ENCODE data around the gene HK2.
"Not testable (repeated sequence)": the region's sequence is repeated elsewhere in the genome, so short reads cannot be mapped to it uniquely, and the experiment has no call there.

HK2 gene

DNA sequence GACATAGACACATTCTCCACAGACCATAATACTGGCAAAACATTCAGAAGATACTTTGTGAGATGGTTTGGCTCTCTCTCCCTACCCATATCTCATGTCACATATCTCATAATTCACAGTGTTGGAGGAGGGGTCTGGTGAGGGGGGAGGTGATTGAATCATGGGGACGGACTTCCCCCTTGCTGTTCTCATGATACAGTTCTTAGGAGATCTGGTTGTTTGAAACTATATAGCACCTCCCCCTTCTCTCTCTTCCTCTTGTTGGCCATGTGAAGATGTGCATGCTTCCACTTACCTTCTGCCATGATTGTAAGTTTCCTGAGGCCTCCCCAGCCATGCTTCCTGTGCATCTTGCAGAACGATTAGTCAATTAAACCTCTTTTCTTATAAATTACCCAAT lies 61.1 kb downstream of the HK2 start:
- DNase-seq (ENCODE audit: low read depth in 2 of 2): no peak

- no peak for DNase-seq (ENCODE audit: low read depth in 2 of 2)
These were observed 62.3 kb downstream of the HK2 start for GRCh38 chr2:74896232-74896631.

DNA sequence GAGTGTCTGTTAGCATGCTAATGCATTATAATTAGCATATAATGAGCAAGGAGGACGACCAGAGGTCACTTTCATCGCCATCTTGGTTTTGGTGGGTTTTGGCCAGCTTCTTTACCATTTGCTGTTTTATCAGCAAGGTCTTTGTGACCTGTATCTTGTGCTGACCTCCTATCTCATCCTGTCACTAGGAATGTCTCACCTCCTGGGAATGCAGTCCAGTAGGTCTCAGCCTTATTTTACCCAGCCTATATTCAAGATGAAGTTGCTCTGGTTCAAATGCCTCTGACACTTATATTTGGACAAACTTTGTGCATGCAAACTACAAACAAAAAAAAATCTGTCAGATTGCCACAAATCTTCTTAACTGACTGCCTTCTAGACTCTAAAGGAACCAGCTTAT lies 66.3 kb downstream of the HK2 start:
- not testable (repeated sequence) for DNase-seq (ENCODE audit: low read depth in 2 of 2)

GRCh38 chr2:74902281-74902860 lies 68.4 kb downstream of the HK2 start:
- DNase-seq (ENCODE audit: low read depth in 2 of 2): no peak

GRCh38 chr2:74906395-74906794 lies 72.5 kb downstream of the HK2 start:
- DNase-seq (ENCODE audit: low read depth in 2 of 2): no peak

DNA sequence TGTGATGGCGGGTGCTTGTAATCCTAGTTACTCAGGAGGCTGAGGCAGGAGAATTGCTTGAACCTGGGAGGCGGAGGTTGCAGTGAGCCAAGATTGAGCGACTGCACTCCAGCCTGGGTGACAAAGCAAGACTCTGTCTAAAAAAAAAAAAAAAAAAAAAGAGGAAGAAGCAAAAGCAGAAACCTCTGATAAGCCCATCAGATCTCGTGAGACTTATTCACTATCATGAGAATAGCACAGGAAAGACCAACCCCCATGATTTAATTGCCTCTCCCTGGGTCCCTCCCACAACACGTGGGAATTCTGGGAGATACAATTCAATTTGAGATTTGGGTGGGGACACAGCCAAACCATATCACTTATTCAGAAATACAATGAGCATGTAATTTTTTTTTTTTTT lies 73.6 kb downstream of the HK2 start:
- not testable (repeated sequence) for DNase-seq (ENCODE audit: low read depth in 2 of 2)

GRCh38 chr2:74908748-74909444 lies 75.0 kb downstream of the HK2 start:
- DNase-seq (ENCODE audit: low read depth in 2 of 2): no peak

GRCh38 chr2:74910245-74910644 lies 76.3 kb downstream of the HK2 start:
- DNase-seq (ENCODE audit: low read depth in 2 of 2): no peak

GRCh38 chr2:74911061-74911460 lies 77.1 kb downstream of the HK2 start:
- DNase-seq (ENCODE audit: low read depth in 2 of 2): no peak

GRCh38 chr2:74915743-74916142 lies 81.8 kb downstream of the HK2 start:
- no peak for DNase-seq (ENCODE audit: low read depth in 2 of 2)

GRCh38 chr2:74916394-74916793 lies 82.5 kb downstream of the HK2 start:
- no peak for DNase-seq (ENCODE audit: low read depth in 2 of 2)

DNA sequence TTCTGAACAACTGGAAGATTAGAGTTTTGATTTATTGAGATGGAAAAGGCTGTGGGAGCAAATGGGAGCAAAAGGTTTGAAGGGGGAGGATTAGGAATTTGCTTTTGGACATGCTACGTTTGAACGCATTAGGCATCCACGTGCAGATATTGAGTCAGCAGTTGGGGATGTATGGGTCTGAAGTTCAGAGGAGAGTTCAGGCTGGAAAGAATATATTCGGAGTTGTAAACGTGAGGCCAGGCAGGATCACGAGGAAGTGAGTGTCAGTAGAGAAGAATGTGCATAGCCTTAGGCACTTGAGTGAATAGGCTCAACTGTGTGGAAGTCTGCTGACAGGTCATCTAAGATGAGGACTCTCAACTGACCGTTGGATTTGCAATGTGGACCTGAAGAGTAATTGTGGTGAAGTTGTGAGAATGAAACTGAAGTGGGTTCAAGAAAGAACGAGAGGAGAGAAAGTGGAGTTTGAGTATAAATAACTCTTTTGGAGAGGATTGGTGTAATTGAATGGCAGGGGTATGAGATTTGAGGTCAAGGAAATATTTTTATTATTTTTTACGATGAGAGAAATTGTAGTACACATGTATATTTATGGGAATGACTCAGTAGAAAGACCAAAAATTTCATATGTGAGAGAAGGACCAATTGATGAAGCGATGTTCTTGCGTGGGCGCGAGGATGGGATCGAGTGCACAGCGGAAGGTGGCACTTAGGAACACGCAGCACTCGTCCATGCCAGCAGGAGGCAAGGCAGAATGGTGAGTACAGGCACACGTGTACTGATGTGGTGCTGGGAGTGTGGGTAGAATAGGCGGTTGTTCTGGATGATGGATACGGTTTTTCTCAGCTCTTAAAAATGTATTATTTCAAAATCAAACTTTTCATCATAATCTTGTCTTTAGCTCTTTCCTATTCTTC lies 84.0 kb downstream of the HK2 start:
- no peak for DNase-seq (ENCODE audit: low read depth in 2 of 2)

DNA sequence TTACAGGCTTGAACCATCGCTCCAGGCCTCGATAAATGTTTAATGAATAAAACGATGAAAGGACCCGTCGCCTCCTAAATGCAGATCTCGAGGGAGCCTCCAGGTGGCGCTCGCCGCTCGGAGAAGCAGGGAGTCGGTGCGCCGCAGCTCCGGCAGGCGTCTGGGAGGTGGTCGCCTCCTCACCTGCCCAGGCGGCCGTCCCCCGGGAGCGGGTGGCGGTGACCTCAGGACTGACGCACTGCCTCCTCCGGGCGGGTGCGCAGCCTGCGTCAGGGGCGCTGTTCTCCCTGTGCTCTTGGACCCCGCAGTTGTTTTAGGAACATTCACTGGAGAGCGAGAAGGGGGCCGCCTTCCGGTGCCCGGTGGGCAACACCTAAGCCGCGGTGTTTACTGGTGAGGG lies 85.9 kb downstream of the HK2 start:
- DNase-seq (ENCODE audit: low read depth in 2 of 2): no peak

DNA sequence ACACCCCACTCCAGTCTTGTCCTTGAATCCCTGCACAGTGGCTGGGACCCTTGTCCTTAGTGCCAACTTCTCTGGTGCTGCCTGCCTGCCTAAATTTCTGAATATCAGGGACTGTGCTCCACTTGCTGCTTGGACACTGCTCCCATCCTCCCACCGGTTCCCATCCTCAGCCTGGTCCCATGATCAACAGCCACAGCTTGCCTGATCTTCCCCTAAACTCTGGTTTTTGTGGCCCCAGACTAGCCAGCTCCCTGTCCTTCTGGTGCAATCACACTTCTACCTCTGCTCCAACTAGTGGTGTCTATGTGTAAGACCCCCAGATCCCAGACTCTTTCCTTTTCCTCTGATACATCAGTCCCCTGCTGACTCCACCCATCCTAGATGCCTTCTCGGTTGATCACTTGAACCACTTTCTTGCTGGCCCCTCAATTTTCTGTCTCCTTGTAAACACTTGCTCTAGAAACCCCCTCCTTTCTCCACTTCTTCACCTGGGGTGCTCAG lies 87.4 kb downstream of the HK2 start:
- DNase-seq (ENCODE audit: low read depth in 2 of 2): no peak

- no peak for DNase-seq (ENCODE audit: low read depth in 2 of 2)
These were observed 88.8 kb downstream of the HK2 start for GRCh38 chr2:74922592-74923227.

- DNase-seq (ENCODE audit: low read depth in 2 of 2): no peak
These were observed 90.7 kb downstream of the HK2 start for GRCh38 chr2:74924463-74925265.

DNA sequence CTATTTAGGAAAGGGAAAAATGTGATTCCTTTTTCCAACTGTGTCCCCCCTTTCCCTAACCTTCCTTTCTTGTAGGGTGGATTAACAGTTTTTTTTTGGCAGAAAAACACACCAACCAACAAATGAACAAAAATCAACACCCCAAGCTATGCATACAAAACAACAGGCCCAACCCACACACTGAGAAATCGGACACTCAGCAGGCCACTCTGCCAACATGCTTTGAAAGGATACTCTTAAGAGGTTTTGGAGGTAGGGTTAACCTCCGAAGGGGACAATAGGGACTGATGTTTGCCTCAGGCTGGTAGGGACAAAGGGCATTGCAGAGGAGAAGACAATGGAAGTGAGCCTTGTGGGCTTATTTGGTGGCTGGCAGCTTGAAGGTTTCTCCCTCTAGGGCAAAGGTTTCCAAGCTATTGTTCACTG lies 91.4 kb downstream of the HK2 start:
- no peak for DNase-seq (ENCODE audit: low read depth in 2 of 2)

DNA sequence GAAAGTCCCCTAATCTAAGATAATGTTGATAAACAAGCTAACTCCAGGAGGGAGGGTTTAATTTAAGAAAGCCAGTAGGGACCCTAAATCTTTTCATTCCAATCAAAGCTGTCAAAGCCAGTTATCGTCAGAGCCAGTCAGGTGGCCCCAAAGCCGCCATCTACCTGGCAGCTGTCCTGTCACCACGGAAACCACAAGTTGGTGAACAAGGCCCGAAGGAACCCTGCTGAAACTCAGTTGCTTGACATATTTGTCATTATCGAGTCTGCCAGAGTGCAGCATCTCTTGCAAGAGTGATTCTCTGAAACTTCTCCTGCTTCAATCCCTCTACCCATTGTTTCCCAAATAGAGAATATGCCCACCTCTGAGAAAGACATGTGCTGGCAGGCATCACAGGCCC lies 93.7 kb downstream of the HK2 start:
- no peak for DNase-seq (ENCODE audit: low read depth in 2 of 2)

DNA sequence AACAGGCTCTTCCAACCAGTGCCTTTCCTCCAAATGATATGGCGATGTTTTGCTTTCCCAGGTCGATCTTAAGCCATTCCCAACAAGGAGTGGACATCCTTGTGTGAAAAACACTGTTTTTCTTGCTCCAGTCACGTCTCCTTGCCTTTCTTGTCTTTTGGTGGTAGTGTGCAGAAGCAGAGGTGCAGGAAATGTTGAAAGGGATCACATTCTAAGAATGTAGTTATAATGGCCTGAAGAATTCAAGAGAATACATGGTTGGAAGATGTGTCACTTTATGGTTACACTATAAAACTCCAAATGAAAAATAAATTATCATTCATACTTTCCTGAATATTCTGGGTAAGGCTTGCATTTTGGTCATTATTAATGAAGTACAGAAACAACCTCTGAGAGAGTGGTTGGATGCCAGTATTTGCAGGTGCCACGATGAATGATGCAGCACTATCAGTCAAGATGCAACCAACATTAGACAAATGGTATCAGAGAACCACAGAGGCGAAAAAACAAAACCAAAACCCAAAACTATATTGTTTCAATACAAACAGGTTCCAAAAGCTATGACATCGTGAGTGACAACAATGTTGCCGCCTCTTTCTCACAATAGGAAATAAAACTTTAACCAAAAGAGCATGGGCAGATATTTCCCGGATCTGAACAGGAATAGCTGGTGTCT lies 97.0 kb downstream of the HK2 start:
- no peak for DNase-seq (ENCODE audit: low read depth in 2 of 2)

GRCh38 chr2:74931940-74932339 lies 98.0 kb downstream of the HK2 start:
- DNase-seq (ENCODE audit: low read depth in 2 of 2): no peak

DNA sequence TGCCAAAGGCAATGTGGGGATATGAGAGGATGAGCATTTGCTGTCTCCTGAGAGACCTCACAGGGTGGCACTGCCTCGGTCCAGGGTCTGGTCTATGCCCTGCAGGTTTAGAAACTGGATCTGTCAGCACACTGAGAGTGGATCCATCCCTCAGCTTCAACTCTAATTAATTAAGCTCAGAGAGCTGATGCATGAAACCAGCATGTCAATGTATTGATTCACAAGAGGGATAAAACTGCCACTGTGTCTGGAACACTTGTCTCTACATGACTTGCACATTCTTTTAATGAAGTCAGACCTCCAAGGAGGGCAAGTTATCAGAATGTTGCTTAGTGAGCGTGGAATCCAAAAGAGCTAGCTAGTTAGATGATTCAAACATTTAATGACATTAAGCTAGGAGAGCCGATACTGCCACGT lies 102.1 kb downstream of the HK2 start:
- no peak for DNase-seq (ENCODE audit: low read depth in 2 of 2)

Measured in fibroblast of skin of left biceps (primary cell).